ENCODE results near the gene NXPH3.
"Not testable (repeated sequence)": the region's sequence is repeated elsewhere in the genome, so short reads cannot be mapped to it uniquely, and the experiment has no call there.

Gene NXPH3

DNA sequence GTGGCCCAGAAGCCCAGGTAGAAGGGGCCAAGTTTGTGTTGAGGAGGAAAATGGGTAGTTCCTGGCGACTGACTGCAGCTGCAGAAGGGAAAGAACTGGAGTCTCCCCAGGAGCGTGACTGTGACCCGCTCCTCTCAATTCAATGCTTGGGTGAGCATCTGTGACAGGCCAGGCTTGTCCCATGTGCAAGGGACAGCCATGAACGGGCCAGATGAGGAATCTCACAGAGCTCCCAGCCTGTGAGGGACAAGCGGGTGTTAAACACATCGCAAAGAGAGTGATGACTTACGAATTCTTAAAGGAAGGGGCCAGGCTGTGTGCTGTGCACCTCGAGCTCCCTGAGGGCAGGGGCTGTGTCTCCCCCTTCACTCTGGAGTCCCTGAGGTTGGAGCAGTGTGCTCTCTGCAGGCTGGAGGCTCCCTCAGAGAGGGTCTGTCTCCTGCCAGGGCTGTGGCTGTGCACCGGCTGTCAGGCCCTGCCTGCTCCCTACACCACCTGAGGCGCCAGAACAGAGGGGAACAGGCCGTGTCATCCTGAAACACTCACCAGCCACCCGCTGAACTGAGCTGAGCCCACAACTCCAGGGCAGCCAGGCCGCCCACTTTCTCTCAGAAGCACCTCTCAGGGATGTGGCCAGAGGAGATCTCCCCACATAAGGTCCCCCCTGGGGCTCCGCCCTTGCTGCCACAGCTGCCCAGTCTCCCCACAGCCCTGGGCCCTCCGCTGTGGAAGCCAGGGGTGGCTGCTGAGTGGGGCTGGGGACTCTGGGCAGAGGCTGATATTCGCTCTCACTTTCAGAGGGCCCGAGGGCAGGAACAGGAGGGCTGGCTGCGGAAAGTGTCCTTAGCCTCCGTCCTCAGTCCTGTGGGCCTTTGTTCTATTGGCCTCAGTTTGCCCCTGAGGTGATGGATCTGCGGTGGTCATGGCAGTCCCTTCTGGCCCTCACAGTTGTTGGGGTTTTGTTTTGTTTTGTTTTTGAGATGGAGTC lies 25.7 kb upstream of the NXPH3 start:
- no peak for ATAC-seq (replicated peaks)
- H3K9me3 Mint-ChIP-seq = no peaks in the 10 kb centered on the region
- DNase-seq = no peak
- H3K4me1 Mint-ChIP-seq (ENCODE audit: low read depth in 2 of 2) = peaks cover 0 to 4% of the 10 kb centered on the region in 2 donors
- no peak overlapping the region for H3K27ac Mint-ChIP-seq
- H3K36me3 Mint-ChIP-seq (ENCODE audit: insufficient read depth) = peaks cover 4% of the 10 kb centered on the region
- peaks cover 7 to 25% of the 10 kb centered on the region in 2 donors for H3K27me3 Mint-ChIP-seq
- H3K4me3 Mint-ChIP-seq = no peak overlapping the region

- DNase-seq; H3K4me1 Mint-ChIP-seq (ENCODE audit: low read depth in 2 of 2); H3K36me3 Mint-ChIP-seq (ENCODE audit: insufficient read depth); H3K9me3 Mint-ChIP-seq; ATAC-seq (replicated peaks); H3K27ac Mint-ChIP-seq; H3K4me3 Mint-ChIP-seq: not testable (repeated sequence)
- H3K27me3 Mint-ChIP-seq = peaks cover 7 to 25% of the 10 kb centered on the region in 2 donors
These were observed 24.9 kb upstream of the NXPH3 start for GRCh38 chr17:49550764-49551163.

DNA sequence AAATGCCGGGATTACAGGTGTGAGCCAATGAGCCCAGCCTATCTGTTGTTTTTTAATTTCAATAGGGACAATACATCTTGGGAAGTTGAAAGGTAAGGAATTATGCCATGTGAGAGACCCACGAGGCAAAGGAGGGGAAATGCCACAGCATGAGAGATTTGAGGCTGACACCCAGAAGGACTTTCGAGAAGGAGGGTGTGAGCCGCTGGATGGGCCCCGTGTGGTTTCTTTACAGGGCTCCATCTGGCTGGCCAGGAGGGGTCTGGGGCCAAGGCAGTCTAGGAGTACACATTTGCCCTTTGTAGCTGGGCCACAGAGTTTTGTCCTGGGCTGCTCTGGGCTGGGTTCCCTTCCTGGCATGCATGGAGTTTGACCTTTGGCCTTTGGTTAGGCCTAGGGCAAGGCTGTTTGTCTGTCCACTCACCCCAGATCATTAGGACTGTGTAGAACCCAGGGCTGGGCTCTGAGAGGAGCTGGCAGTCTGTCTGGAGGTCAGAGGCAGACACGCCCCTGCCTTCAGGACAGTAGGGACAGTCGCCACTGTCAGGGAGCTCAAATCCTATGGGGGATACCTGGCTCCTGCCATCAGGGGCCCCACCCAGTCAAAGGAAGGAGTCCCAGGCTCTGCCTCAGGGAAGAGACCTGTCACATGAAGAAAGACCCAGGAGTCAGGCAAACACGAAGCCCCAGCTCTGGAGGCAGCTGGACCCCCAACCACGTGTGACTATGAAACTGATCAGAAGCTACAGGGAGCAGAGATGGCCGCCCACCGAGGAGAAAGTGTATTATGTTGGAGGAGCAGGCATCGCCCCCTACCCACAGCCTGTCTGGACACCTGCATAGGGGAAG lies 24.2 kb upstream of the NXPH3 start:
- Mint-ChIP-seq H3K4me3 (no peak overlapping the region), H3K9me3 (no peaks in the 10 kb centered on the region), H3K4me1 (ENCODE audit: low read depth in 2 of 2) (peaks cover 0 to 7% of the 10 kb centered on the region in 2 donors), H3K27me3 (peaks cover 7 to 25% of the 10 kb centered on the region in 2 donors), H3K36me3 (ENCODE audit: insufficient read depth) (peaks cover 4% of the 10 kb centered on the region), H3K27ac (no peak overlapping the region)
- ATAC-seq (replicated peaks) = no peak
- no peak for DNase-seq

DNA sequence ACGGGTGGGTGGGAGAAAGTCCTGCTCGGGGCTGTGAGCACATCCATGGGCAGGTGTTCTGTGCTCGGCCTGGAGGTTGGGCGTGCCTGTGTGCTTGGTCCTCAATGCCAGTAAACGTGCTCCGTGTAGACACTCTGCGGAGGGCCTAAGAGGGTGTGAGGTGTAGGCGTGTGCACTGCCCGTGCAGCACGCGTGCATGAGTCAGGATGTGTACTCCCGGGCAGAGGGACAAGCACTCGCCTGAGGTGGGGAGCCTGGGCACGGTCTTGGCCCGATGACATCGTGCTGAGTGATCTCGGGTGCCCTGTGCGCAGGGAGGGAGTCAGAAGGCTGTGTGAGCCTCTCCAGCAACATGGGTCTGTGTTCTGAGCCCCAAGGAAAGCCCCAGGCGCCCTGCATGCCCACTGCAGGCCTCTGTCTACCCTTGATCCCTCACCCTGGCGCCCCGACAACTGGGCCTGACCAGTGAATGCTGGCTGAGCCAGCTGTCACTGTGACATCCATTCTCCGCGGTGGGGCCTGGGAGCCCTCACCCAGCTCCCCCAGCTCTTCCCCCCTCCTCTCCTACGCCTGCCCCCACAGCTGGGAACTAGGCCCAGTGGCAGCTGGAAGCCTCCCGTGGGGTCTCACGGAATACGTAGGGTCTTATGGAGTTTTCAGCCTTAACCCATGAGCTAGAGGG lies 23.5 kb upstream of the NXPH3 start:
- Mint-ChIP-seq H3K27ac (no peak overlapping the region), H3K4me3 (no peak overlapping the region), H3K36me3 (ENCODE audit: insufficient read depth) (peaks cover 4% of the 10 kb centered on the region), H3K9me3 (no peaks in the 10 kb centered on the region), H3K27me3 (peaks cover 2 to 19% of the 10 kb centered on the region in 2 donors), H3K4me1 (ENCODE audit: low read depth in 2 of 2) (peaks cover 0 to 8% of the 10 kb centered on the region in 2 donors)
- ATAC-seq (replicated peaks) (no peak), DNase-seq (no peak)

- Mint-ChIP-seq H3K36me3 (ENCODE audit: insufficient read depth) (peaks cover 4% of the 10 kb centered on the region), H3K9me3 (no peaks in the 10 kb centered on the region), H3K4me1 (ENCODE audit: low read depth in 2 of 2) (peaks cover 0 to 8% of the 10 kb centered on the region in 2 donors), H3K27me3 (peaks cover 6 to 11% of the 10 kb centered on the region in 2 donors), H3K27ac (no peak overlapping the region), H3K4me3 (no peak overlapping the region)
- DNase-seq (no peak), ATAC-seq (replicated peaks) (no peak)
These were observed 21.9 kb upstream of the NXPH3 start for GRCh38 chr17:49553676-49554335.

- Mint-ChIP-seq H3K27me3 (peaks cover 6 to 9% of the 10 kb centered on the region in 2 donors), H3K9me3 (no peaks in the 10 kb centered on the region), H3K36me3 (ENCODE audit: insufficient read depth) (peaks cover 4% of the 10 kb centered on the region), H3K27ac (no peak overlapping the region), H3K4me1 (ENCODE audit: low read depth in 2 of 2) (peaks cover 0 to 7% of the 10 kb centered on the region in 2 donors), H3K4me3 (no peak overlapping the region)
- DNase-seq (no peak), ATAC-seq (replicated peaks) (no peak)
These were observed 20.8 kb upstream of the NXPH3 start for GRCh38 chr17:49554694-49555494.

DNA sequence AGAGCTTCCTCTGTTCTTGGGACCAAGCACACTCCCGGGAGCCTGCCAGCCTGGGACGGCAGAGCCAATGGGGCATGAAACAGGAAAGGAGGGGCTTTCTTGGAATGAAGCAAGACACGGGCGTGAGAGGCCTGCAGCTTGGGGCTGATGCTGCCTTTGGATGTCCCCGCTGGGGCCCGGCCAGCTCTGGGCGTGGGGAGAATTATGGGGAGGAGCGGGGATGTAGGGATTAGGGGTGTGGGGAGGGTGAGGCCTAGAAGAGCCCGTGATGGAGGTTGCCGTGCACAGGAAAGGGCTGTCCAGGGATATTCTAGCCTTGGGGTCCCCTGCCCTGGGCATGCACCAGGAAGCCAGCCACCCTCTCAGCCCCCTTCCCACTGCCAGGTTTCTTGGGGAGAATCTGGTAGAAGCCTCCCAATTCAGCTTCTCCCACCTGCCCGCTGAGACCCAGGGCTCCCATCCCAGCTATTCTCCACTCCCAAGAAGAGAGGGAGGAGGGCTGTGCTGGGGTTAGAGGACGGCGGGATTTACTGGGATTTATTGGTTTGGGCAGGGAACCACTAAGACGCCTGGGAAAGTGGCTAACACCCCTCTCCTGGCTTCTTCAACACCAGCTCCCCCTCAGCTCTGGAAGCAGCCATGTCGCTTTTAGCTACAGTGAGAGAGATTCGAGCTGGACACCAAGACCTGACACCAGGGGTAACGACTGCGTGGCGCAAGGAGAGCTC lies 20.0 kb upstream of the NXPH3 start:
- DNase-seq = no peak

GRCh38 chr17:49556223-49556943 lies 19.3 kb upstream of the NXPH3 start:
- peak; percentile 84 to 87 (median 86) for DNase-seq
- no peak overlapping the region for H3K27ac Mint-ChIP-seq
- H3K9me3 Mint-ChIP-seq = no peaks in the 10 kb centered on the region
- peaks cover 4% of the 10 kb centered on the region for H3K36me3 Mint-ChIP-seq (ENCODE audit: insufficient read depth)
- peaks cover 6 to 9% of the 10 kb centered on the region in 2 donors for H3K27me3 Mint-ChIP-seq
- peaks cover 0 to 7% of the 10 kb centered on the region in 2 donors for H3K4me1 Mint-ChIP-seq (ENCODE audit: low read depth in 2 of 2)
- peak; percentile 99 for ATAC-seq (replicated peaks)
- no peak overlapping the region for H3K4me3 Mint-ChIP-seq

More for the DNA sequence above, 20.0 kb upstream of the NXPH3 start:
- H3K36me3 Mint-ChIP-seq (ENCODE audit: insufficient read depth) = peaks cover 4% of the 10 kb centered on the region
- H3K4me1 Mint-ChIP-seq (ENCODE audit: low read depth in 2 of 2) = peaks cover 0 to 7% of the 10 kb centered on the region in 2 donors
- peaks cover 6 to 9% of the 10 kb centered on the region in 2 donors for H3K27me3 Mint-ChIP-seq
- no peak for ATAC-seq (replicated peaks)
- no peak overlapping the region for H3K27ac Mint-ChIP-seq
- H3K4me3 Mint-ChIP-seq = no peak overlapping the region
- H3K9me3 Mint-ChIP-seq = no peaks in the 10 kb centered on the region

DNA sequence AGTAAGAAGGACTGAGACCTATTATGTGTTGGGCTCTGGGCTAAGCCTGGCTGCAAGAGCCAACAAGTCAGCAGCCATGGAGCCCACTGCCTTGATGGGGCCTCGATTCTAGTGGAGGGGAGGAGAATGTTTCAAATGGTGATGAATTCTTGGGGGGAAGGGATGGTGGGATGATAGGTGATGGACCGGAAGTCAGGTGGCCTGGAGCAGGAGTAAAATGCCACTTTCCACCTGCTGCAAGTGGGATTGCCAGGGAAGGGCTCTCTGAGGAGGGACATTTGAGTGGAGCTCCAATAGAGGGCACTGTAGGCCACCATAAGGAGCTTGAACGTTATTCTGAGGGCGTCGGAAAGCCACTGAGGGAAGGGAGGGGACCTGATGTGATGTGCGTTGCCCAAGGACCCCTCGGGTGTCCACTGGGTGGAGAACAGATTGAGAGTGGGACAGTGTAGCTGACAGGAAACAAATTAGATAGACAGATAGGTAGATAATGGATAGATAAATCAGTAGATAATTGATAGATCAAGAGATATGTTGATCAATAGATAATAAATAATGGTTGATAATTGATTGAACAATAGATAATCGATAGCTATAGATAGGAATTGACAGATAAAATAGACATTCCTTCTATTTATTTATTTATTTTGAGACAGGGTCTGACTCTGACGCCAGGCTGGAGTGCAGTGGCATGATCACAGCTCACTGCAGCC lies 18.2 kb upstream of the NXPH3 start:
- ATAC-seq (replicated peaks) = peak; percentile 37
- peak overlapping the region in 1 of 2 donors; percentile 11 for H3K27ac Mint-ChIP-seq

DNA sequence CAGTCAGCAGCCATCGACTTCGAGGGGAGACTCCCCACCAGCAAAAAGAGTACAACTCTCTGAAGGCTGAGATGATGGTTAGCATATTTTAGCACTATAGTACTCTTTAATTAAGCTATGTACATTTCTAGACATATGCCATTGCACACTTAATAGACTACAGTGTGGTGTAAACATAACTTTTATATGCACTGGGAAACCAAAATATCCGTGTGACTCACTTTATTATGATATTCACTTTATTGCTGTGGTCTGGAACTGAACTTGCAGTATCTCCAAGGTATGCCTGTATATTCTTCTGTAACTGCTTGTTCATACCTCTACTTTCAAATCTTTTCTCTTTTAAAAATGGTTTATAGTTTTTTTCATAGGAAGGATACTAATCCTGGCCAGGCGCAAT lies 11.0 kb upstream of the NXPH3 start:
- H3K27ac Mint-ChIP-seq = no peak overlapping the region
- H3K27me3 Mint-ChIP-seq = peaks cover 0 to 27% of the 10 kb centered on the region in 2 donors
- H3K36me3 Mint-ChIP-seq (ENCODE audit: insufficient read depth) = peaks cover 10% of the 10 kb centered on the region
- no peak overlapping the region for H3K4me3 Mint-ChIP-seq
- DNase-seq = no peak
- H3K4me1 Mint-ChIP-seq (ENCODE audit: low read depth in 2 of 2) = peaks cover 10 to 14% of the 10 kb centered on the region in 2 donors
- H3K9me3 Mint-ChIP-seq = no peaks in the 10 kb centered on the region
- no peak for ATAC-seq (replicated peaks)

More for the DNA sequence above, 18.2 kb upstream of the NXPH3 start:
- H3K27me3 Mint-ChIP-seq = peaks cover 6 to 9% of the 10 kb centered on the region in 2 donors
- no peaks in the 10 kb centered on the region for H3K9me3 Mint-ChIP-seq
- DNase-seq = peak in 1 of 3 experiments; percentile 34
- no peak overlapping the region for H3K4me3 Mint-ChIP-seq
- H3K4me1 Mint-ChIP-seq (ENCODE audit: low read depth in 2 of 2) = peaks cover 0 to 7% of the 10 kb centered on the region in 2 donors
- H3K36me3 Mint-ChIP-seq (ENCODE audit: insufficient read depth) = peaks cover 4% of the 10 kb centered on the region

Measured in effector memory CD8-positive, alpha-beta T cell (primary cell).